Measurements from ENCODE around the gene CYSTM1.

Gene CYSTM1

GRCh38 chr5:140147460-140147859 lies 27.5 kb upstream of the CYSTM1 start:
- H3K36me3 ChIP-seq (ENCODE audit: insufficient read depth, low read length), result no peaks in the 10 kb centered on the region
- TF ChIP-seq EZH2 (IDR thresholded peaks at IDR 0.05; ENCODE audit: borderline replicate concordance, low read length) (no peak), CTCF (IDR thresholded peaks at IDR 0.05; ENCODE audit: low read length) (no peak)

GRCh38 chr5:140148508-140148907 lies 26.5 kb upstream of the CYSTM1 start:
- no peaks in the 10 kb centered on the region for H3K36me3 ChIP-seq (ENCODE audit: insufficient read depth, low read length)
- peaks cover 9% of the 10 kb centered on the region; the same call in 1 of the 2 replicates for H3K27me3 ChIP-seq (ENCODE audit: insufficient read depth, low read length)
- H3K4me2 ChIP-seq (ENCODE audit: low read length), result no peak overlapping the region
- no peak overlapping the region for H2AFZ ChIP-seq (ENCODE audit: low read length)
- H4K20me1 ChIP-seq (ENCODE audit: insufficient read depth, low read length), result no peaks in the 10 kb centered on the region
- no peaks in the 10 kb centered on the region for H3F3A ChIP-seq (ENCODE audit: insufficient read depth, low read length)
- H3K9ac ChIP-seq (ENCODE audit: low read length), result no peak overlapping the region
- H3K9me3 ChIP-seq (ENCODE audit: low read length), result no peaks in the 10 kb centered on the region
- H3K79me2 ChIP-seq (ENCODE audit: insufficient read depth, low read length), result no peaks in the 10 kb centered on the region
- H3K27ac ChIP-seq (ENCODE audit: low read depth, low read length, poor library complexity, severe bottlenecking), result no peak overlapping the region
- H3K4me3 ChIP-seq (ENCODE audit: low read depth, low read length, poor library complexity, severe bottlenecking), result no peak overlapping the region
- no peaks in the 10 kb centered on the region for H3K9me2 ChIP-seq (ENCODE audit: low read depth, low read length)
- TF ChIP-seq EZH2 (IDR thresholded peaks at IDR 0.05; ENCODE audit: borderline replicate concordance, low read length) (no peak), CTCF (IDR thresholded peaks at IDR 0.05; ENCODE audit: low read length) (no peak)
- H3K4me1 ChIP-seq (ENCODE audit: insufficient read depth, low read length, severe bottlenecking), result no peaks in the 10 kb centered on the region

More at GRCh38 chr5:140147460-140147859, 27.5 kb upstream of the CYSTM1 start:
- Histone ChIP-seq H3K27ac (ENCODE audit: low read depth, low read length, poor library complexity, severe bottlenecking) (no peak overlapping the region), H3K4me2 (ENCODE audit: low read length) (no peak overlapping the region), H3K9ac (ENCODE audit: low read length) (no peak overlapping the region), H3F3A (ENCODE audit: insufficient read depth, low read length) (no peaks in the 10 kb centered on the region), H3K4me1 (ENCODE audit: insufficient read depth, low read length, severe bottlenecking) (no peaks in the 10 kb centered on the region), H3K27me3 (ENCODE audit: insufficient read depth, low read length) (peaks cover 9% of the 10 kb centered on the region; the same call in 1 of the 2 replicates), H4K20me1 (ENCODE audit: insufficient read depth, low read length) (no peaks in the 10 kb centered on the region), H3K9me2 (ENCODE audit: low read depth, low read length) (no peaks in the 10 kb centered on the region), H3K9me3 (ENCODE audit: low read length) (no peaks in the 10 kb centered on the region), H3K79me2 (ENCODE audit: insufficient read depth, low read length) (no peaks in the 10 kb centered on the region), H2AFZ (ENCODE audit: low read length) (no peak overlapping the region), H3K4me3 (ENCODE audit: low read depth, low read length, poor library complexity, severe bottlenecking) (no peak overlapping the region)

DNA sequence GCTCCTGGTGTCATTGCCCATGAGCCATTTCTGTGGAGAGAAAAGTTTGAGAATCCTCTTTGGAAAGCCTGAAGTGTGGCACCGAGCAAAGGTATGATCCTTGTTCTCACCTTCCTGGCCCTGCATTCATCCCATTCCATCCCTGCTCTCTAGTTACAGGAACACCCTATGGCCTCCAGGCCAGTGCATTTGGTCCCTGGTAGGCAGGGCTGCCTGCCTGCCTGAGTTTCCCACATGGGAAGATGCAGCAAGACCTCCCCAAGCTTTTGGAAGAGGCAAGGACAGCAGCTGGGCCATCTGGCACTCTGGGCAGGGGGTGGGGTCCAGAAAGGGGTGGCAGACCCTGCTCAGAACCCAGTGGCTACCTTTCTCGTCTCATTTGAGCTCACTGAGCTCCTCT lies 24.8 kb upstream of the CYSTM1 start:
- Histone ChIP-seq H3K27me3 (ENCODE audit: insufficient read depth, low read length) (peaks cover 8% of the 10 kb centered on the region; the same call in 1 of the 2 replicates), H4K20me1 (ENCODE audit: insufficient read depth, low read length) (no peaks in the 10 kb centered on the region), H3K79me2 (ENCODE audit: insufficient read depth, low read length) (no peaks in the 10 kb centered on the region), H3K9me3 (ENCODE audit: low read length) (no peaks in the 10 kb centered on the region), H3K4me3 (ENCODE audit: low read depth, low read length, poor library complexity, severe bottlenecking) (no peak overlapping the region), H3K9ac (ENCODE audit: low read length) (no peak overlapping the region), H3K36me3 (ENCODE audit: insufficient read depth, low read length) (no peaks in the 10 kb centered on the region), H3K4me1 (ENCODE audit: insufficient read depth, low read length, severe bottlenecking) (no peaks in the 10 kb centered on the region), H3K9me2 (ENCODE audit: low read depth, low read length) (no peaks in the 10 kb centered on the region), H3K4me2 (ENCODE audit: low read length) (no peak overlapping the region), H3K27ac (ENCODE audit: low read depth, low read length, poor library complexity, severe bottlenecking) (no peak overlapping the region), H2AFZ (ENCODE audit: low read length) (no peak overlapping the region), H3F3A (ENCODE audit: insufficient read depth, low read length) (no peaks in the 10 kb centered on the region)
- no peak for TF ChIP-seq CTCF (IDR thresholded peaks at IDR 0.05; ENCODE audit: low read length)
- no peak for TF ChIP-seq EZH2 (IDR thresholded peaks at IDR 0.05; ENCODE audit: borderline replicate concordance, low read length)

Data from OCI-LY1 (cell line).